PFSK-1 (cell line): Measurements from ENCODE around the gene SEMA3F.

ENCODE experiments used
- SIN3A ChIP-seq: IDR thresholded peaks from 2 replicates; pipeline ENCODE4 v1.6.1; 2012; ENCODE audit warnings: mild to moderate bottlenecking, low read length, moderate library complexity, borderline replicate concordance; ENCODE audit not compliant: insufficient read depth
- TF ChIP-seq, protein P1 (sequence below), 2 experiments: IDR thresholded peaks; 2 replicates each; pipeline versions ENCODE4 v1.6.1 to v1.8.0; 2011 to 2012; ENCODE audit warnings: low read depth in 2 of 2, low read length in 2 of 2, control low read depth in 1 of 2, inconsistent platforms in 1 of 2, mild to moderate bottlenecking in 1 of 2, moderate library complexity in 1 of 2; ENCODE audit not compliant: insufficient read depth in 1 of 2

- TF ChIP-seq SIN3A, result no peak
- TF ChIP-seq, protein P1, sequence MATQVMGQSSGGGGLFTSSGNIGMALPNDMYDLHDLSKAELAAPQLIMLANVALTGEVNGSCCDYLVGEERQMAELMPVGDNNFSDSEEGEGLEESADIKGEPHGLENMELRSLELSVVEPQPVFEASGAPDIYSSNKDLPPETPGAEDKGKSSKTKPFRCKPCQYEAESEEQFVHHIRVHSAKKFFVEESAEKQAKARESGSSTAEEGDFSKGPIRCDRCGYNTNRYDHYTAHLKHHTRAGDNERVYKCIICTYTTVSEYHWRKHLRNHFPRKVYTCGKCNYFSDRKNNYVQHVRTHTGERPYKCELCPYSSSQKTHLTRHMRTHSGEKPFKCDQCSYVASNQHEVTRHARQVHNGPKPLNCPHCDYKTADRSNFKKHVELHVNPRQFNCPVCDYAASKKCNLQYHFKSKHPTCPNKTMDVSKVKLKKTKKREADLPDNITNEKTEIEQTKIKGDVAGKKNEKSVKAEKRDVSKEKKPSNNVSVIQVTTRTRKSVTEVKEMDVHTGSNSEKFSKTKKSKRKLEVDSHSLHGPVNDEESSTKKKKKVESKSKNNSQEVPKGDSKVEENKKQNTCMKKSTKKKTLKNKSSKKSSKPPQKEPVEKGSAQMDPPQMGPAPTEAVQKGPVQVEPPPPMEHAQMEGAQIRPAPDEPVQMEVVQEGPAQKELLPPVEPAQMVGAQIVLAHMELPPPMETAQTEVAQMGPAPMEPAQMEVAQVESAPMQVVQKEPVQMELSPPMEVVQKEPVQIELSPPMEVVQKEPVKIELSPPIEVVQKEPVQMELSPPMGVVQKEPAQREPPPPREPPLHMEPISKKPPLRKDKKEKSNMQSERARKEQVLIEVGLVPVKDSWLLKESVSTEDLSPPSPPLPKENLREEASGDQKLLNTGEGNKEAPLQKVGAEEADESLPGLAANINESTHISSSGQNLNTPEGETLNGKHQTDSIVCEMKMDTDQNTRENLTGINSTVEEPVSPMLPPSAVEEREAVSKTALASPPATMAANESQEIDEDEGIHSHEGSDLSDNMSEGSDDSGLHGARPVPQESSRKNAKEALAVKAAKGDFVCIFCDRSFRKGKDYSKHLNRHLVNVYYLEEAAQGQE (IDR thresholded peaks at IDR 0.05; ENCODE audit: insufficient read depth in 1 of 2, low read depth in 2 of 2, low read length in 2 of 2), result no peak
Observed at GRCh38 chr3:50233176-50233575, 78.1 kb downstream of the SEMA3F start.
